ENCODE results near the gene GARIN5B.
A peak's percentile ranks its signal among the peaks of the same experiment; 100 is the strongest.

Gene GARIN5B

GRCh38 chr19:55370305-55370988 is 7.4 kb upstream of the GARIN5B start, which contains the start of gene IL11:
Gene IL11, minus strand, starts transcription at chr19:55370463. Its CDS starts 153 bp downstream, at chr19:55370310.
- no peak for DNase-seq (ENCODE audit: low read depth, low spot score)

GRCh38 chr19:55369653-55370304 is 6.7 kb upstream of the GARIN5B start:
- DNase-seq (ENCODE audit: low read depth, low spot score) = no peak

- no peak for DNase-seq (ENCODE audit: low read depth, low spot score)
Measured at GRCh38 chr19:55368701-55369563, 5.9 kb upstream of the GARIN5B start.

- no peak for DNase-seq (ENCODE audit: low read depth, low spot score)
Measured at GRCh38 chr19:55368106-55368505, 5.0 kb upstream of the GARIN5B start.

- DNase-seq (ENCODE audit: low read depth, low spot score) = no peak
Measured at GRCh38 chr19:55366790-55367189, 3.7 kb upstream of the GARIN5B start.

GRCh38 chr19:55365964-55366363 is 2.9 kb upstream of the GARIN5B start:
- no peak for DNase-seq (ENCODE audit: low read depth, low spot score)

GRCh38 chr19:55365245-55365644 is 2.2 kb upstream of the GARIN5B start:
- no peak for DNase-seq (ENCODE audit: low read depth, low spot score)

GRCh38 chr19:55362174-55362989 is 678 bp downstream of the GARIN5B start:
- no peak for DNase-seq (ENCODE audit: low read depth, low spot score)

GRCh38 chr19:55360902-55361301 is 2.2 kb downstream of the GARIN5B start:
- DNase-seq (ENCODE audit: low read depth, low spot score) = no peak

GRCh38 chr19:55358943-55359908 is 3.8 kb downstream of the GARIN5B start:
- DNase-seq (ENCODE audit: low read depth, low spot score) = no peak

GRCh38 chr19:55358493-55358892 is 4.6 kb downstream of the GARIN5B start:
- no peak for DNase-seq (ENCODE audit: low read depth, low spot score)

GRCh38 chr19:55355213-55355821 is 7.7 kb downstream of the GARIN5B start:
- no peak for DNase-seq (ENCODE audit: low read depth, low spot score)

GRCh38 chr19:55354698-55355212 is 8.3 kb downstream of the GARIN5B start, which contains the start of gene COX6B2:
Gene COX6B2, minus strand, starts transcription at chr19:55354719. Its CDS starts 198 bp downstream, at chr19:55354521.
- DNase-seq (ENCODE audit: low read depth, low spot score) = no peak

- DNase-seq (ENCODE audit: low read depth, low spot score) = peak; percentile 37
Measured at GRCh38 chr19:55353803-55354697, 9.0 kb downstream of the GARIN5B start.

- DNase-seq (ENCODE audit: low read depth, low spot score) = no peak
Measured at GRCh38 chr19:55353356-55353802, 9.7 kb downstream of the GARIN5B start.

- DNase-seq (ENCODE audit: low read depth, low spot score) = no peak
Measured at GRCh38 chr19:55352549-55353145, 10.4 kb downstream of the GARIN5B start.

GRCh38 chr19:55352040-55352439 is 11.0 kb downstream of the GARIN5B start:
- no peak for DNase-seq (ENCODE audit: low read depth, low spot score)

Data from activated naive CD8-positive, alpha-beta T cell treated with anti-CD3 and anti-CD28 coated beads, Interleukin-2, amount 50 U/mL, for 16 hours (primary cell).